Epithelial cell of esophagus (primary cell): ENCODE data around the gene PCBP4.
"Not testable (repeated sequence)": the region's sequence is repeated elsewhere in the genome, so short reads cannot be mapped to it uniquely, and the experiment has no call there.

Source experiments
- DNase-seq: peaks from one replicate; pipeline ENCODE4 v3.0.0; 2010; ENCODE audit warnings: low read depth
- H3K4me3 ChIP-seq: 2 replicates; pipeline ENCODE4 v1.5.1; 2011; ENCODE audit warnings: mild to moderate bottlenecking, low read length, control low read depth
- TF ChIP-seq, protein P1 (sequence below): IDR thresholded peaks from 2 replicates; pipeline ENCODE4 v1.5.1; 2011; ENCODE audit warnings: low read depth, mild to moderate bottlenecking, low read length, control low read depth, inconsistent platforms; ENCODE audit not compliant: insufficient read depth; ENCODE audit errors: missing control alignments

PCBP4 gene

DNA sequence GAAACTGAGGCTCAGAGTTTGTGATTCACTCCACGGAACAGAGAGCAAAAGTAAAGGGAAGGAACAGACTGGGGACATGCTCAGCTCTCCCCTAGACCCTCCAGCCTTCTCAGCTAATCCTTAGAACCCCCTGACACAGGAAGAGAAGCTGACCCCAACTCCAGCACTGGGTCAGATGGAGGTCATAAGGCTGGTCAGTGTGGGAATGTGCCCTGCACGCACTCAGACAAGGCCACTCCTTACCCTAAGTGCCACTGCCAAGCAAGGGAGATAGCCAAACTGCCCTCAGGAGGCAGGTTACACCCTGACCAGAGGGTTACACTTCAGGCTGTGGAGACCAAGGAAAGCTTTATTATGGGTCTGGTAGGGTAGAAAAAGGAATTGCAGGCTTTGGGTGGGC, 27.3 kb upstream of the PCBP4 start:
- TF ChIP-seq, protein P1, sequence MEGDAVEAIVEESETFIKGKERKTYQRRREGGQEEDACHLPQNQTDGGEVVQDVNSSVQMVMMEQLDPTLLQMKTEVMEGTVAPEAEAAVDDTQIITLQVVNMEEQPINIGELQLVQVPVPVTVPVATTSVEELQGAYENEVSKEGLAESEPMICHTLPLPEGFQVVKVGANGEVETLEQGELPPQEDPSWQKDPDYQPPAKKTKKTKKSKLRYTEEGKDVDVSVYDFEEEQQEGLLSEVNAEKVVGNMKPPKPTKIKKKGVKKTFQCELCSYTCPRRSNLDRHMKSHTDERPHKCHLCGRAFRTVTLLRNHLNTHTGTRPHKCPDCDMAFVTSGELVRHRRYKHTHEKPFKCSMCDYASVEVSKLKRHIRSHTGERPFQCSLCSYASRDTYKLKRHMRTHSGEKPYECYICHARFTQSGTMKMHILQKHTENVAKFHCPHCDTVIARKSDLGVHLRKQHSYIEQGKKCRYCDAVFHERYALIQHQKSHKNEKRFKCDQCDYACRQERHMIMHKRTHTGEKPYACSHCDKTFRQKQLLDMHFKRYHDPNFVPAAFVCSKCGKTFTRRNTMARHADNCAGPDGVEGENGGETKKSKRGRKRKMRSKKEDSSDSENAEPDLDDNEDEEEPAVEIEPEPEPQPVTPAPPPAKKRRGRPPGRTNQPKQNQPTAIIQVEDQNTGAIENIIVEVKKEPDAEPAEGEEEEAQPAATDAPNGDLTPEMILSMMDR, result no peak
- no peak for DNase-seq
- H3K4me3 ChIP-seq, result peak overlapping the region; percentile 93

DNA sequence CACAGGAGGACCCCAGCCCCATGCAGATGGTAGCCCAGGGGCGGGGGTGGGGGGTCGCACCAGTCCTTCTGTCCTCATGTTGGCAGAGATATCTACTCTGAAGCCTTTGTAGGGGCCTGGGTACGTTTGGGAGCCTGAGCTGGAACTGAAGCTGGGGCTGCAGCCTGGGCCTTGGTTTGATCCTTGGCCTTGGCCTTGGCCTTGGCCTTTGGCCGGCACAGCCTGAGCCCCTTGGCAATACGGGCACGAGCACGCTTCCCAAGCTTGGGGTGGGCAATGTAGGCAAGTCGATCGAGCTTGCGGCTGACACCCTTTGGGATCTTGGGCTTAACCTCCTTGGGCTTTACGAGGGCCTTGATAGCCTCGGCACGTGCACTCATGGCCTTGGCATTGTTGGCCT, 26.4 kb upstream of the PCBP4 start:
- DNase-seq, H3K4me3 ChIP-seq: not testable (repeated sequence)

DNA sequence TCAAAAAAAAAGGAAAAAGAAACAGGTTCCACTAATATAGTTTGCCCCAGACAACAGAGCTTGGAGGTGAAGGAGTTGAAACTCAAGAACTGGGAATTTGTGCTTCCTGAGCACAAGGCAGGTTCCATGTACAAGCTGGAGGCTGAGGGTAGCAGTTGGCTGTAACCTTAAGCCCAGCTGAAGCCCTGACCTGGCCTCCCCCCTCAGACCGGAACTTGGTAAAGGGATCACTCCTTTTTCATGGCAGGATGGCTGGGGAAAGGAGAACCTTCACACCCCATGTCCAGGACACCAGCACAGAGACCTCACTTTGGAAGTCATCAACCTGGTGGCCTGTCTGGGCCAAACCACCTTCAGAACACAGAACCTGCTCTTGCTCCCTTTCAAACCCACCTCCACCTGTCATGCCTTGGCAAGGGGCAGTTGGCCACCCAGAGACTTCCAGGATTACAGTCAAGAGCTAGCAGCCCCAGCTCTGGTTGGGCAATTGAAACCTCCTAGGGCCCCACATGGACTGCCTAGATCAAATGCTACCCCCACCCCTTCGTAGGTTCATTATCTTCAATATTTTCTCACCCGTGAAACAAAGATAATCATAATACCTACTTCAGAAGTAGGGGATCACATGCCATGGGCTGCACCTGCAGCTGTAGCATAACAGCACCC, 24.9 kb upstream of the PCBP4 start:
- no peak for DNase-seq
- H3K4me3 ChIP-seq, result no peak overlapping the region
- TF ChIP-seq, protein P1, result no peak

DNA sequence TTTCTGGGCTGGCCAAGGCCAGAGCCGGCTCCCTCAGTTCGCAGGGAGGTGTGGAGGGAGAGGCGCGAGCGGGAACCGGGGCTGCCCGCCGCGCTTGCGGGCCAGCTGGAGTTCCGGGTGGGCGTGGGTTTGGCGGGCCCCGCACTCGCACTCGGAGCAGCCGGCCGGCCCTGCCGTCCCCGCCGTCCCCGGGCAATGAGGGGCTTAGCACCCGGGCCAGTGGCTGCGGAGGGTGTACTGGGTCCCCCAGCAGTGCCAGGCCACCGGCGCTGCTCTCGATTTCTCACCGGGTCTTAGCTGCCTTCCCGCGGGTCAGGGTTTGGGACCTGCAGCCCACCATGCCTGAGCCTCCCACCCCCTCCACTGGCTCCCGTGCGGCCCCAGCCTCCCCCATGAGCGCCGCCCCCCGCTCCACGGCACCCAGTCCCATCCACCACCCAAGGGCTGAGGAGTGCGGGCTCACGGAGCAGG, 23.3 kb upstream of the PCBP4 start:
- not testable (repeated sequence) for H3K4me3 ChIP-seq, DNase-seq

DNA sequence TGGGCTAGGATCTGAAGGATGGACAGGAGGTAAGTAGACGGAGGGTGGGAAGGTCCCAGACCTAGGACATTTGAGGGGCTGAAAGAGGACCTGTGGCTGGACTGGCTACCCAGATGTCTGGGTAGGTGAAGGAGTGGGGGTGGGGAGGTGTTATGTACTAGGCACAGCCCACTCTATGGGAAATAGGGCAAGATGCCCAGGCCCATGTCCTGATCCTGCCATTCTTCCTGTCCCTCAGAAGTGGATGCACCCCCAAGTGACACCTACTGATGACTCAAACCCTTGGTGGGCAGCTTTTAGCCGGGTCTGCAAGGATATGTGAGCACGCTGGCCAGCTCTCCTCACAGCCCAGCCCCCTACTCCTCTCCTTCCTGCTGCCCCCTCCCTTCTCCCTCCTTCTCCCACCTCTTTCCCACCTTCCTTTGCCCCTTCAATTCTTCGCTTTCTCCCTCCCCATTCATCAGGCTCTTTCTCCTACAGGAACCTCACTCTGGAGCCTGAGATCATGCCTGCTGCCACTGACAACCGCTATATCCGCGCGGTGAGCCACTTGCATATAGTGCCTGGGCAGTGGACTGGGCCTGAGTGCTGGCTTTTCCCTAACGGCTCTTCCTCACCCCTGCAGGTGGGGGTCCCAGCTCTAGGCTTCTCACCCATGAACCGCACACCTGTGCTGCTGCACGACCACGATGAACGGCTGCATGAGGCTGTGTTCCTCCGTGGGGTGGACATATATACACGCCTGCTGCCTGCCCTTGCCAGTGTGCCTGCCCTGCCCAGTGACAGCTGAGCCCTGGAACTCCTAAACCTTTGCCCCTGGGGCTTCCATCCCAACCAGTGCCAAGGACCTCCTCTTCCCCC, 21.3 kb upstream of the PCBP4 start:
- TF ChIP-seq, protein P1, result no peak
- DNase-seq, result no peak
- no peak overlapping the region for H3K4me3 ChIP-seq

DNA sequence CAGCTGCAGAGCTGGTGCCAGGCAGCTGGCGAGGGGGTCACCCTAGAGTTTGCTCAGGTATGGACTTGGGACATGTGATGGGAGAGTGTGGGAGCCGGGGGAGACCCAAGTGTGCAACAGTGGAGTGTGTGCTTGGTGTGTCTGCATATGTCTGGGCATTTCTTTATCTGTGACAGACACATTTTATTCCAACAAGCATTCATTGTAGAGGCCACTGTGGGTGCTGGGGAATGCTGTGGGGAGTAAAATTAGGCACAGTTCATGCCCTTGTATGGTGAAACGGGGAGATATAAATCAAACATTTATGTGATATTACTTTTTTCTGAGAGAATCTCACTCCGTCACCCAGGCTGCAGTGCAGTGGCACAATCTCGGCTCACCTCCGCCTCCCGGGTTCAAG, 20.3 kb upstream of the PCBP4 start:
- no peak for DNase-seq
- H3K4me3 ChIP-seq, result no peak overlapping the region
- TF ChIP-seq, protein P1, result no peak

DNA sequence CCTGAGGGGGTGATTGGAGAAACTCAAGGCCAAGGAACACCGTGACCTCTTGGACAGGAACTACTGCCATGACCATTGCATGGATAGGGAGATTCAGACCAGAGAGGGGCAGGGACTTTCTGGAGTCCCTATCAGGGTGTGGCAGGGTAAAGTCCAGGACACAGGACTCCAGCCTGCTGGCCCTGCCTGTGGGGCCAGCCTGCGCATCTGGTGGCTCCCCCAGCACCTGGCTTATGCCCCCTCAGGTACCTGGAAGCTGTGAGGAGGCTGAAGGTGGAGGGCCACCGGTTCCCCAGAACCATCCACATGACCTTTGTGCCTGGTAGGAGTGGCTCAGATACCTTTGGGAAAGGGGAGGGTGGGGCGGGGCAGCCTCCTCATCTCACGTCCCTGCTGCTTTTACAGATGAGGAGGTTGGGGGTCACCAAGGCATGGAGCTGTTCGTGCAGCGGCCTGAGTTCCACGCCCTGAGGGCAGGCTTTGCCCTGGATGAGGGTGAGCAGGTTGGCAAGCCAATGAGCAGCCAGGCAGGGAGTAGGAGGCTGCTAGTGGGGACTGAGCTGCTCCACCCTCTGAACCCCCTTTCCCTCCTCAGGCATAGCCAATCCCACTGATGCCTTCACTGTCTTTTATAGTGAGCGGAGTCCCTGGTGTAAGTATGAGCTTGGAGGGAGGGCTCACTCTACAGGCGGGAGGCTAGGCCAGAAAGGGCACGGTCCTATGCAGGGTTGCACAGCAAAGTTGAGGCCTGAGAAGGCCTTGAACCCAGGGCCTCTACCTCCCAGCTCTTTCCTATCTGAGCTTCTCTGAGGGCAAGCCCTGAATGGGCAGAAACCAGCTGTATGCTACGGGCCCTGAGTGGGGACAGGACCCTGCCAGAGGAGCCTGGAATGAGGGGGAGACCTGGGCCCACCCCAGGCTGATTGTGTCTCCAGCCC, 19.0 kb upstream of the PCBP4 start:
- H3K4me3 ChIP-seq, result no peak overlapping the region
- no peak for DNase-seq
- TF ChIP-seq, protein P1, result no peak
